Superior temporal gyrus (tissue), 1 donor: Measurements from ENCODE around the gene SCN4A.
"Not testable (repeated sequence)": the region's sequence is repeated elsewhere in the genome, so short reads cannot be mapped to it uniquely, and the experiment has no call there.

Experiments used
- DNase-seq: peaks from one replicate; pipeline ENCODE4 v3.0.0-alpha.2; 2016; ENCODE audit errors: extremely low spot score

The SCN4A gene

GRCh38 chr17:63934183-63935112, 38.3 kb downstream of the SCN4A start:
- no peak for DNase-seq

DNA sequence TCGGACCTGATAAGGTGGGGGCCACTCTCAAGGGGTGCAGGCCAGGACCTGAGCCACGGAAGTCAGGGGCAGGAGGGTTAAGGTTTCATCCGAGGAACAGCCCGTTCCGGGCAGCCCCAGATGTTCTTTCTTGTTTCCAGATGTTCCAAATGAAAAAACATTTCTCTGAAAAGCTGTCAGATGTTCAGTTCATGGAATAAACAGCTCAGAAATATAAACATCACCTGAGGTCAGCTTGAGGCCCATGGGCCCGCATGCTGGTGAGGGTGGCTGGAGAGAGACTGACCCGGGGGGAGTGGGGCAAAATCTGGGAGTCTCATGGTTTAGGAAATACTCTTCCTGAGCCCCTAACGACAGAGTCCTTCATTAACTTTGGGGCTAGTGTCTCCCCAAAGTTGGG, 39.1 kb downstream of the SCN4A start:
- DNase-seq: no peak

- no peak for DNase-seq
Measured at GRCh38 chr17:63932721-63933120, 40.0 kb downstream of the SCN4A start.

DNA sequence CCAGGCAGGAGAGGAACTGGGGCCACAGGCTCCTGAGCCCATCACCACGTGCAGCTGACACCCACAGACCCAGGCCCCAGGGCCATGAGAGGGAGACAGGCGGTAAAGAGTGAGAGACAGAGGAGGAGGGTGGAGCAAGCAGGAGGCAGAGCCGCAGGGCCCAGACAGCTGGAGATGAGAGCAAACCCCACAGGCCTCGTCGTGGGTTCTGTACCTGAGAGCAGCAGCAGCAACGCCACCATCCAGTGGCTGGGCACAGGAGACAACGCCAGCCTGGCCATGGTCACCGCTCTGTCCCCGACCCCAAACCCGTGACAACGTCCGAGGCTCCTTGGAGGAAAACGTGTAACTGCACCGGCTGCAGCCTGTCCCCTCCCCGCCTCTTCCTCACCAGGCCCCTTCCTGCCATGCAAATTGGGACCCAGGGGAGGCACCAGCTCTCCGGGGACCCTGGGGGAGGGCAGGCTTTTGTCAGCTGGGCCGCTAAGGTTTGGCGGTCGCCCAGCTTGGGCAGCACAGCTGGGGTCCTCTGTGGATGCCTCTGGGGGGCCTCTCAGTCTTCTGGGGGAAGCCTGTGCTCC, 40.6 kb downstream of the SCN4A start, which contains the start of gene CD79B:
Gene CD79B (minus strand): TSS at position 351 of the 581 bp plus-strand sequence. CDS start 70 bp downstream, at position 281.
- no peak for DNase-seq

- DNase-seq: no peak
Measured at GRCh38 chr17:63930951-63931575, 41.7 kb downstream of the SCN4A start.

- no peak for DNase-seq
Measured at GRCh38 chr17:63929860-63930766, 42.6 kb downstream of the SCN4A start.

DNA sequence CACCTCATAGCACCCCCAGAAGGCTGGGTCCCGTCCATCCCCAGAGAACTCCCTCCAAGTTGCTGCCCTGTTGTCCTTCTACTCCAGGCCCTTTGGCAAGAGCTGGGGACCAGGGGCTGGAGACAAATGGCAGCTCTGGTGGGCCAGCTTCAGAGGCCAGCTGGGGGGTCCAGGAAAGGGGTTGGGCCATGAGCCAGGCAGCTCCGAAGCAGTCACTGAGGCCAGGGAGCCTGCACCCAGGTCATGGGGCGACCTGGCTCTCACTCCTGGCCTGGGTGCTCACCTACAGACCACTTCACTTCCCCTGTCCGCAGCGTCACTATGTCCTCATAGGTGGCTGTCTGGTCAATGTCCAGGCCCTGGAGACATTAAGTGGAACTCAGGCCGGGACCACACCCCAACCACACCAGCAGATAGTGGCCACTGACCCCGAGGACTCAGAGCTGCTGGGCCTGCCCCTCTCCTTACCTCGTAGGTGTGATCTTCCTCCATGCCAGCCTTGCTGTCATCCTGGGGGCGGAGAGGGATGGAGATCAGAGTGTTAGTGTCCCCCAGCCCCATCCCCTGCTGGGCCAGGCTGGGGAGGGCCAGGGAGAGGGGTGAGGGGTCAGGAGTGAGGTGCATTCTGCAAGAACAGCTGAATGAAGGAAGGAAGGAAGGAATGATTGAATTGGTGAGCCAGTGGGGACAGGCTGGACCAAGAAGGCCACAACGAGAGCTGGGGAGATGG, 43.6 kb downstream of the SCN4A start:
- DNase-seq: no peak

- no peak for DNase-seq
Measured at GRCh38 chr17:63928172-63928666, 44.5 kb downstream of the SCN4A start.

GRCh38 chr17:63927464-63928171, 45.1 kb downstream of the SCN4A start:
- DNase-seq: no peak

DNA sequence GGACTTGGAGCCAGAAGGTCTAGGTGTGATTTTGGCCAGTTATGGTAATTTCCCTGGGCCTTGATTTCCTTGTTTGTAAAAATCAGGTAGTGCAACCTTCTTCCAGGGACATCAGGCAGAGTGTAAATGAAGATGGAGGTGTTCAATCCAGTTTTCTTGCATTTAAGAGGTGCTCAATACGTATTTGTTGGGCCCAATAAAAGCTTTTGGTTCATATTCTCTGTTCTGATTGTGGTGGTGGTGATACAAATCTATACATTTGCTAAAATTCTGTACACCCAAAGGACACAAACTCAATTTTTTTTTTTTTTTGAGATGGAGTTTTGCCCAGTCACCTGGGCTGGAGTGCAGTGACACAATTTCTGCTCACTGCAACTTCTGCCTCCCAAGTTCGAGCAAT, 46.6 kb downstream of the SCN4A start:
- no peak for DNase-seq

GRCh38 chr17:63925615-63926014, 47.1 kb downstream of the SCN4A start:
- DNase-seq: no peak

DNA sequence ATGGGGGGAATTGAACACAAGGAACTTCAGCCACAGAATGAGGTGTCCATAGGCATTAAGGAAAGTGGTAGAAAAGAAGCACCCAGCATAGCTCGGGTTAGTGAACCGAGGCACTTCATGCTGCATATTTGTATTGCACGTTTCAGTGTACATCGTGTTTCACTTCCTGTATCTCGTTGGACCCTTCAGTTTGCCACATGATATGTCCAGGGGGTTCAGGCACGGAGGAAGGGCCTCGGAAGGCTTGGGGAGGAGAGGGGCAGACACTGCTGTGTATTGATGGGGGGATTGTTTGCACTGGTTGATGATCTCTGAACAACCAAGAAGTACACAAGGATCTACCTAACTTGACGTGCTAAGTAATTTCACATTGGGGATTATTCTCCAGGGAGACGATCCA, 50.3 kb downstream of the SCN4A start:
- DNase-seq: not testable (repeated sequence)

DNA sequence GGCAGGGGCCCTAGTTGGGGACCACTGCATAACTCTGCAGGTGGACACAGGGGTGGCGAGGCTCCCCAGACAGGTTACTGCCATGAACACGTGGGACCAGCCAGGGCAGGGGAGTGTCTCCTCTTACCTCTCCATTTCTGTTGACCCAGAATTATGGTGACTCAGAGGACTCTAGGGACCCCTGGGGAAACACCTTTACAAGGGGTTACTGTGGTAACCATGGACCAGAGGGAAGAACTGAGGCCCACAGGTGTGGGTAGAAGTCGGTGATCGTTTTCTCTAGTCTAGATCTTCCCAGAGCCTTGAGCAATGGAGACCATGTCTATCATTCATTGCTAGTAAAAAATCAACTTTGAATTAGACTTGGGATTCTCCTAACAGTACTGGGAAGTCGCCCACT, 51.9 kb downstream of the SCN4A start:
- DNase-seq: not testable (repeated sequence)

GRCh38 chr17:63920050-63920449, 52.7 kb downstream of the SCN4A start:
- not testable (repeated sequence) for DNase-seq

GRCh38 chr17:63919311-63919723, 53.4 kb downstream of the SCN4A start:
- peak; percentile 72 for DNase-seq

DNA sequence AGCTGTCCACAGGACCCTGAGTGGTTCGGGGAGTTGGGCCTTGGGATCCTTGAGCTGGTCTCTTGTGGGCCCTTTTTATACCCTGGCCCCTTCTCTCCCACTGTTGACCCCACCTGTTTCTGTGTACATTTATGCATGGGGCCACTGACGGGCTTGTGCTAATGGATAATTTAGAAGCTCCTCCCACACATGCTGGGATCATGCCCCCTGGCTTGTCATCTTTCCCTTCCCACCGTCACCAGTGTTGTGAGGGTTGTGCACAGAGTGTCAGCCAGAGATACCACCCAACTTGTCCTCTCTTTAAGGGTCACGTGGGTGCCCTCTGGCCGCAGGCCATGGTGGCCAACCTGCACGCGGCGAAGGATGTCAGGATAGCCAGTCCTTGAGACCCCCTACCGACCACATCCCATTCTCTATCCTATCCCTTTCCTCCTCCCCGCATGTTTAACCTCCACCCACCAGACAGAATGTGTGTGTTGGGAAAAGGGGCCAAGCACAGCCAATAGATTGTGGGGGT, 53.9 kb downstream of the SCN4A start, which contains the start of gene GH1:
Gene GH1 (minus strand): TSS at position 51 of the 517 bp plus-strand sequence. CDS start 63 bp downstream, outside the sequence.
- not testable (repeated sequence) for DNase-seq

DNA sequence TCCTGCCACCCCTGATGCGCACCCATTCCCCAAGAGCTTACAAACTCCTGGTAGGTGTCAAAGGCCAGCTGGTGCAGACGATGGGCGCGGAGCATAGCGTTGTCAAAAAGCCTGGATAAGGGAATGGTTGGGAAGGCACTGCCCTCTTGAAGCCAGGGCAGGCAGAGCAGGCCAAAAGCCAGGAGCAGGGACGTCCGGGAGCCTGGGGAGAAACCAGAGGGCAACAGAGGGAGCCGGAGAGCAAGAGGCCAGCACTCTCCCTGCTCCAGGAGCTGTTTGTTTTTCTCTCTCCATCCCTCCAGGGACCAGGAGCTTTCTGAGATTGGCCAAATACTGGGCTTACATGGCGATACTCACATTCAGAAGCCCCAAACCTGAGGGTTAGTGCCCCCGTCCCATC, 54.4 kb downstream of the SCN4A start:
- DNase-seq: no peak

DNA sequence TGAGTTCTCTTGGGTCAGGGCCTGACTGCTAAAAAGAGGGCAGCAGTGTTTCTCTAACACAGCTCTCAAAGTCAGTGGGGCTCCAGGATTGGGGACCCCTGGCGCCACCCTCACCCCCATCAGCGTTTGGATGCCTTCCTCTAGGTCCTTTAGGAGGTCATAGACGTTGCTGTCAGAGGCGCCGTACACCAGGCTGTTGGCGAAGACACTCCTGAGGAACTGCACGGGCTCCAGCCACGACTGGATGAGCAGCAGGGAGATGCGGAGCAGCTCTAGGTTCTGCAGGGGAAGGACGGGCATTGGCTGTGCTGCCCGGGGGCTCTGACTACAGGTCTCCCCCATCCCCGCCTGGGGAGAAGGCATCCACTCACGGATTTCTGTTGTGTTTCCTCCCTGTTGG, 55.1 kb downstream of the SCN4A start:
- DNase-seq: no peak

- not testable (repeated sequence) for DNase-seq
Measured at GRCh38 chr17:63917206-63917605, 55.5 kb downstream of the SCN4A start.
